GM21528 (cell line): ENCODE measurements around the gene PERM1.
A peak's percentile ranks its signal among the peaks of the same experiment; 100 is the strongest.
"Not testable (repeated sequence)": the region's sequence is repeated elsewhere in the genome, so short reads cannot be mapped to it uniquely, and the experiment has no call there.

Source experiments
- ATAC-seq: cut with Tn5 transposase; IDR thresholded peaks from one replicate; pipeline ENCODE4 v1.9.1; 2021; ENCODE audit warnings: mild to moderate bottlenecking, moderate library complexity; ENCODE audit not compliant: unreplicated experiment, low FRiP score

Gene PERM1

GRCh38 chr1:981955-982558 lies at the start of gene PERM1:
Gene PERM1, minus strand, starts transcription at chr1:982093. Its CDS starts 1,064 bp downstream, at chr1:981029.
- no peak for ATAC-seq

- ATAC-seq: not testable (repeated sequence)
These were observed 49.2 kb upstream of the PERM1 start for GRCh38 chr1:1030867-1031658.

GRCh38 chr1:1027791-1028190 lies 45.9 kb upstream of the PERM1 start:
- ATAC-seq: no peak

GRCh38 chr1:1026599-1027413 lies 44.9 kb upstream of the PERM1 start:
- ATAC-seq: no peak

GRCh38 chr1:1025730-1026129 lies 43.8 kb upstream of the PERM1 start:
- no peak for ATAC-seq

- no peak for ATAC-seq
These were observed 43.1 kb upstream of the PERM1 start for GRCh38 chr1:1024771-1025699.

- ATAC-seq: no peak
These were observed 42.4 kb upstream of the PERM1 start for GRCh38 chr1:1024149-1024770.

GRCh38 chr1:1023700-1024099 lies 41.8 kb upstream of the PERM1 start:
- no peak for ATAC-seq

GRCh38 chr1:1022302-1023009 lies 40.6 kb upstream of the PERM1 start:
- no peak for ATAC-seq

- no peak for ATAC-seq
These were observed 40.0 kb upstream of the PERM1 start for GRCh38 chr1:1021920-1022259.

GRCh38 chr1:1021010-1021919 lies 39.4 kb upstream of the PERM1 start:
- no peak for ATAC-seq

- ATAC-seq: peak; percentile 24
These were observed 38.6 kb upstream of the PERM1 start for GRCh38 chr1:1020415-1021009.

GRCh38 chr1:1020000-1020404 lies 38.1 kb upstream of the PERM1 start, which contains the start of gene AGRN:
Gene AGRN, plus strand, starts transcription at chr1:1020120. Its CDS starts 53 bp downstream, at chr1:1020173.
- peak; percentile 26 for ATAC-seq

GRCh38 chr1:1019122-1019999 lies 37.5 kb upstream of the PERM1 start:
- ATAC-seq: peak; percentile 60

- ATAC-seq: not testable (repeated sequence)
These were observed 36.4 kb upstream of the PERM1 start for GRCh38 chr1:1018321-1018685.

- not testable (repeated sequence) for ATAC-seq
These were observed 35.8 kb upstream of the PERM1 start for GRCh38 chr1:1017397-1018320.
